Panc1 (cell line): Measurements from ENCODE around the gene GNPNAT1.

Source experiments
- POLR2AphosphoS5 ChIP-seq: IDR thresholded peaks from 2 replicates; pipeline ENCODE4 v1.6.1; 2012; ENCODE audit warnings: mild to moderate bottlenecking, low read depth, low read length, moderate library complexity
- SIN3A ChIP-seq: IDR thresholded peaks from 2 replicates; pipeline ENCODE4 v1.6.1; 2012; ENCODE audit warnings: low read depth, mild to moderate bottlenecking, low read length, moderate library complexity, borderline replicate concordance; ENCODE audit not compliant: insufficient read depth
- TCF7L2 ChIP-seq: IDR thresholded peaks from 2 replicates; pipeline ENCODE4 v1.6.1; 2011; ENCODE audit warnings: mild to moderate bottlenecking, low read depth, low read length, inconsistent platforms
- TF ChIP-seq, protein P1 (sequence below): fragments of 450-650 bp; IDR thresholded peaks from 2 replicates; pipeline ENCODE4 v1.5.1; 2017; ENCODE audit warnings: mild to moderate bottlenecking
- TF ChIP-seq, protein P2 (sequence below), 2 experiments: IDR thresholded peaks; 2 replicates each; pipeline ENCODE4 v1.6.1; 2011 to 2012; ENCODE audit warnings: low read depth in 2 of 2, control low read depth in 1 of 2, low read length in 1 of 2, mild to moderate bottlenecking in 1 of 2, moderate library complexity in 1 of 2; ENCODE audit not compliant: insufficient read depth in 1 of 2

DNA sequence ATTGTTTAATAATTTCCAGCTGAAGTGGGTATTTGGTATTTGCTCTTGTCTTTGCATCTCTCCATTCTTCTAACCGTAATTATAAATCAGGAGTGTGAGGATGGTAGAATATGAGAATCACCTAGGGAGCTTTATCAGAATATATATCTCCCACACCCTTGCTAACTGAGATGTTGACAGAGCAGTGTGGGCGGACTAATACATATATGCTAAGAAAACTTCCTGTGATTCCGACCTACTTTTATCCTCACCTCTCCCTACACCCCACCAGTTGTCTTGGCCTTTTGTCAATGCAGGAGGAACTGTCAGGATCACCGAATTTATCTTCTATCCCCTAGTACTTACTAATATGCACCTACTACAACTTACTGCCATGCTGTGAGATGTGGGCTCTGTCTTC, 14.7 kb upstream of the GNPNAT1 start:
- TF ChIP-seq, protein P1, sequence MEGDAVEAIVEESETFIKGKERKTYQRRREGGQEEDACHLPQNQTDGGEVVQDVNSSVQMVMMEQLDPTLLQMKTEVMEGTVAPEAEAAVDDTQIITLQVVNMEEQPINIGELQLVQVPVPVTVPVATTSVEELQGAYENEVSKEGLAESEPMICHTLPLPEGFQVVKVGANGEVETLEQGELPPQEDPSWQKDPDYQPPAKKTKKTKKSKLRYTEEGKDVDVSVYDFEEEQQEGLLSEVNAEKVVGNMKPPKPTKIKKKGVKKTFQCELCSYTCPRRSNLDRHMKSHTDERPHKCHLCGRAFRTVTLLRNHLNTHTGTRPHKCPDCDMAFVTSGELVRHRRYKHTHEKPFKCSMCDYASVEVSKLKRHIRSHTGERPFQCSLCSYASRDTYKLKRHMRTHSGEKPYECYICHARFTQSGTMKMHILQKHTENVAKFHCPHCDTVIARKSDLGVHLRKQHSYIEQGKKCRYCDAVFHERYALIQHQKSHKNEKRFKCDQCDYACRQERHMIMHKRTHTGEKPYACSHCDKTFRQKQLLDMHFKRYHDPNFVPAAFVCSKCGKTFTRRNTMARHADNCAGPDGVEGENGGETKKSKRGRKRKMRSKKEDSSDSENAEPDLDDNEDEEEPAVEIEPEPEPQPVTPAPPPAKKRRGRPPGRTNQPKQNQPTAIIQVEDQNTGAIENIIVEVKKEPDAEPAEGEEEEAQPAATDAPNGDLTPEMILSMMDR, result no peak
- TF ChIP-seq, protein P2, sequence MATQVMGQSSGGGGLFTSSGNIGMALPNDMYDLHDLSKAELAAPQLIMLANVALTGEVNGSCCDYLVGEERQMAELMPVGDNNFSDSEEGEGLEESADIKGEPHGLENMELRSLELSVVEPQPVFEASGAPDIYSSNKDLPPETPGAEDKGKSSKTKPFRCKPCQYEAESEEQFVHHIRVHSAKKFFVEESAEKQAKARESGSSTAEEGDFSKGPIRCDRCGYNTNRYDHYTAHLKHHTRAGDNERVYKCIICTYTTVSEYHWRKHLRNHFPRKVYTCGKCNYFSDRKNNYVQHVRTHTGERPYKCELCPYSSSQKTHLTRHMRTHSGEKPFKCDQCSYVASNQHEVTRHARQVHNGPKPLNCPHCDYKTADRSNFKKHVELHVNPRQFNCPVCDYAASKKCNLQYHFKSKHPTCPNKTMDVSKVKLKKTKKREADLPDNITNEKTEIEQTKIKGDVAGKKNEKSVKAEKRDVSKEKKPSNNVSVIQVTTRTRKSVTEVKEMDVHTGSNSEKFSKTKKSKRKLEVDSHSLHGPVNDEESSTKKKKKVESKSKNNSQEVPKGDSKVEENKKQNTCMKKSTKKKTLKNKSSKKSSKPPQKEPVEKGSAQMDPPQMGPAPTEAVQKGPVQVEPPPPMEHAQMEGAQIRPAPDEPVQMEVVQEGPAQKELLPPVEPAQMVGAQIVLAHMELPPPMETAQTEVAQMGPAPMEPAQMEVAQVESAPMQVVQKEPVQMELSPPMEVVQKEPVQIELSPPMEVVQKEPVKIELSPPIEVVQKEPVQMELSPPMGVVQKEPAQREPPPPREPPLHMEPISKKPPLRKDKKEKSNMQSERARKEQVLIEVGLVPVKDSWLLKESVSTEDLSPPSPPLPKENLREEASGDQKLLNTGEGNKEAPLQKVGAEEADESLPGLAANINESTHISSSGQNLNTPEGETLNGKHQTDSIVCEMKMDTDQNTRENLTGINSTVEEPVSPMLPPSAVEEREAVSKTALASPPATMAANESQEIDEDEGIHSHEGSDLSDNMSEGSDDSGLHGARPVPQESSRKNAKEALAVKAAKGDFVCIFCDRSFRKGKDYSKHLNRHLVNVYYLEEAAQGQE (IDR thresholded peaks at IDR 0.05; ENCODE audit: insufficient read depth in 1 of 2, low read depth in 2 of 2, low read length in 1 of 2), result no peak
- TF ChIP-seq SIN3A, result no peak
- TF ChIP-seq POLR2AphosphoS5, result no peak
- TF ChIP-seq TCF7L2, result no peak
